ENCODE measurements around the gene JAKMIP3. TPM values are rescaled to one million over a fixed set of nuclear protein-coding genes. Genes with fewer than 3 reads are reported as not detected.

The JAKMIP3 gene
- polyA plus RNA-seq, 3 donors: 0.20 TPM; not detected in 2

GRCh38 chr10:132054564-132054963, 11.2 kb upstream of the JAKMIP3 start:
- peaks cover 17 to 45% (median 44%) of the 10 kb centered on the region in 7 donors for H3K9me3 Mint-ChIP-seq

GRCh38 chr10:132055616-132056015, 10.1 kb upstream of the JAKMIP3 start:
- Histone ChIP-seq H3K79me2 (ENCODE audit: insufficient read depth, low read length) (no peaks in the 10 kb centered on the region), H3K36me3 (replicated peaks in 1 of 2; ENCODE audit: control insufficient read depth in 1 of 2, insufficient read depth in 2 of 2, low read length in 2 of 2) (no peaks in the 10 kb centered on the region), H2AFZ (ENCODE audit: insufficient read depth, low read depth, low read length, poor library complexity, severe bottlenecking) (no peak overlapping the region), H3K4me1 (ENCODE audit: control insufficient read depth in 1 of 2, insufficient read depth in 2 of 2, low read length in 2 of 2) (no peaks in the 10 kb centered on the region), H3K9me3 (replicated peaks in 1 of 2; ENCODE audit: control insufficient read depth in 1 of 2, insufficient read depth in 1 of 2, low read length in 2 of 2) (peaks cover 27 to 42% of the 10 kb centered on the region in 2 donors), H3K27ac (ENCODE audit: low read depth in 1 of 2, low read length in 2 of 2) (no peak overlapping the region), H3K27me3 (ENCODE audit: control insufficient read depth in 2 of 2, insufficient read depth in 2 of 2, low read length in 2 of 2) (no peaks in the 10 kb centered on the region), H4K20me1 (ENCODE audit: insufficient read depth, low read length) (no peaks in the 10 kb centered on the region), H3K4me3 (replicated peaks in 1 of 3; ENCODE audit: low read depth in 2 of 3, low read length in 3 of 3) (no peak overlapping the region), H3K4me2 (replicated peaks; ENCODE audit: extremely low read depth, low read length, poor library complexity, severe bottlenecking) (no peak overlapping the region), H3K9ac (ENCODE audit: insufficient read depth, low read length, poor library complexity, severe bottlenecking) (no peak overlapping the region)
- H3K9me3 Mint-ChIP-seq: peaks cover 14 to 45% (median 40%) of the 10 kb centered on the region in 7 donors
- intact Hi-C loops (cut with micrococcal nuclease): loop anchor here in 1 of 2 donors (5.0 kb wide), 1 partner anchor 388 kb away; no protein-coding TSS in a partner anchor
- DNase-seq: no peak
- H3K27me3 Mint-ChIP-seq (ENCODE audit: low read depth in 3 of 3): peaks cover 2 to 9% (median 4%) of the 10 kb centered on the region in 3 donors
- WGBS (ENCODE audit: insufficient coverage): 90% methylated on average over 4 of the region's 6 CpGs
- no peaks in the 10 kb centered on the region for H3K36me3 Mint-ChIP-seq
- no peak overlapping the region for H3K4me3 Mint-ChIP-seq
- H3K4me1 Mint-ChIP-seq: no peaks in the 10 kb centered on the region
- no peak overlapping the region for H3K27ac Mint-ChIP-seq
- TF ChIP-seq CTCF (IDR thresholded peaks at IDR 0.05): no peak

More at GRCh38 chr10:132054564-132054963, 11.2 kb upstream of the JAKMIP3 start:
- H3K27me3 ChIP-seq (ENCODE audit: control insufficient read depth in 2 of 2, insufficient read depth in 2 of 2, low read length in 2 of 2): no peaks in the 10 kb centered on the region
- Mint-ChIP-seq H3K4me3 (no peak overlapping the region), H3K27me3 (ENCODE audit: low read depth in 3 of 3) (peaks cover 0 to 11% (median 1%) of the 10 kb centered on the region in 3 donors), H3K4me1 (no peaks in the 10 kb centered on the region), H3K27ac (no peak overlapping the region), H3K36me3 (no peaks in the 10 kb centered on the region)
- peaks cover 27 to 45% of the 10 kb centered on the region in 2 donors for H3K9me3 ChIP-seq (replicated peaks in 1 of 2; ENCODE audit: control insufficient read depth in 1 of 2, insufficient read depth in 1 of 2, low read length in 2 of 2)
- no peak overlapping the region for H3K4me2 ChIP-seq (replicated peaks; ENCODE audit: extremely low read depth, low read length, poor library complexity, severe bottlenecking)
- no peak overlapping the region for H3K9ac ChIP-seq (ENCODE audit: insufficient read depth, low read length, poor library complexity, severe bottlenecking)
- intact Hi-C loops (cut with micrococcal nuclease): no loop called here
- H4K20me1 ChIP-seq (ENCODE audit: insufficient read depth, low read length): no peaks in the 10 kb centered on the region
- WGBS (ENCODE audit: insufficient coverage): 48% methylated on average over 5 of the region's 9 CpGs
- no peak overlapping the region for H3K27ac ChIP-seq (ENCODE audit: low read depth in 1 of 2, low read length in 2 of 2)
- H3K4me1 ChIP-seq (ENCODE audit: control insufficient read depth in 1 of 2, insufficient read depth in 2 of 2, low read length in 2 of 2): no peaks in the 10 kb centered on the region
- H3K79me2 ChIP-seq (ENCODE audit: insufficient read depth, low read length): no peaks in the 10 kb centered on the region
- no peak overlapping the region for H2AFZ ChIP-seq (ENCODE audit: insufficient read depth, low read depth, low read length, poor library complexity, severe bottlenecking)
- DNase-seq: no peak
- no peaks in the 10 kb centered on the region for H3K36me3 ChIP-seq (replicated peaks in 1 of 2; ENCODE audit: control insufficient read depth in 1 of 2, insufficient read depth in 2 of 2, low read length in 2 of 2)
- TF ChIP-seq CTCF (IDR thresholded peaks at IDR 0.05): no peak
- H3K4me3 ChIP-seq (replicated peaks in 1 of 3; ENCODE audit: low read depth in 2 of 3, low read length in 3 of 3): no peak overlapping the region
